PC-9 (cell line): ENCODE results near the gene HSPA12B.

Experiments used
- EZH2 ChIP-seq: fragments of 200-600 bp; sonication (generic); IDR thresholded peaks from 2 replicates; pipeline ENCODE4 v1.8.0; 2017; ENCODE audit warnings: antibody characterized with exemption, low read depth
- TF ChIP-seq, protein P1 (sequence below): fragments of 200-600 bp; sonication (generic); conservative IDR thresholded peaks from 2 replicates; pipeline ENCODE4 v1.6.1; 2017; ENCODE audit warnings: mixed run types, antibody characterized with exemption, mild to moderate bottlenecking, moderate library complexity

GRCh38 chr20:3741836-3742458 lies 9.5 kb downstream of the HSPA12B start:
- TF ChIP-seq, protein P1, sequence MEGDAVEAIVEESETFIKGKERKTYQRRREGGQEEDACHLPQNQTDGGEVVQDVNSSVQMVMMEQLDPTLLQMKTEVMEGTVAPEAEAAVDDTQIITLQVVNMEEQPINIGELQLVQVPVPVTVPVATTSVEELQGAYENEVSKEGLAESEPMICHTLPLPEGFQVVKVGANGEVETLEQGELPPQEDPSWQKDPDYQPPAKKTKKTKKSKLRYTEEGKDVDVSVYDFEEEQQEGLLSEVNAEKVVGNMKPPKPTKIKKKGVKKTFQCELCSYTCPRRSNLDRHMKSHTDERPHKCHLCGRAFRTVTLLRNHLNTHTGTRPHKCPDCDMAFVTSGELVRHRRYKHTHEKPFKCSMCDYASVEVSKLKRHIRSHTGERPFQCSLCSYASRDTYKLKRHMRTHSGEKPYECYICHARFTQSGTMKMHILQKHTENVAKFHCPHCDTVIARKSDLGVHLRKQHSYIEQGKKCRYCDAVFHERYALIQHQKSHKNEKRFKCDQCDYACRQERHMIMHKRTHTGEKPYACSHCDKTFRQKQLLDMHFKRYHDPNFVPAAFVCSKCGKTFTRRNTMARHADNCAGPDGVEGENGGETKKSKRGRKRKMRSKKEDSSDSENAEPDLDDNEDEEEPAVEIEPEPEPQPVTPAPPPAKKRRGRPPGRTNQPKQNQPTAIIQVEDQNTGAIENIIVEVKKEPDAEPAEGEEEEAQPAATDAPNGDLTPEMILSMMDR, result no peak
- no peak for TF ChIP-seq EZH2
